ENCODE measurements around the gene C1orf53. TPM values are rescaled to one million over a fixed set of nuclear protein-coding genes. Genes with fewer than 3 reads are reported as not detected.

Gene C1orf53
- total and polyA plus RNA-seq, 2 of the 8 experiments (the other 6 are each of a cell fraction or from before 2014, with no cell fraction given): 0.56 to 1.3 TPM

DNA sequence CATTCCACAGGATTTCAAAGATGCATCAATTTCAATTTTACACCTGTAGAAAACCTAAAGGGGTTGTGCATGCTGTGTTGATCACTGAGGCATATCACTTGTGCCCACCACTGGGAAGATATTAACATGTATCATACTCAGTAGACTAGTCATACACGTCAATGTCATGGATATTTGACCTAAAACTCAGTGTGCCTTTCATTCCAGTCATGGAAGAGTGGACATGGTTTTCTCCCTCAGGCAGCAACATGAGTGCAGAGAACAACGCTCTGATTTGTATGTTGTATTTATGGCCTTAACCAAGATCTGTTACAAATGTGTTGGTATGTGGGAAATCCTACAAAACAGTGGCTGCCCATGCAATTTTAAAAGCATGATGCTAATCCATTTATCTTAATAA lies 6.1 kb upstream of the C1orf53 start:
- Histone ChIP-seq H3K4me3 (ENCODE audit: extremely low read depth in 1 of 4, insufficient read depth in 2 of 4, low read depth in 3 of 4, low read length in 4 of 4) (no peak overlapping the region), H3K18ac (ENCODE audit: extremely low read depth, low read length) (no peak overlapping the region), H4K8ac (ENCODE audit: extremely low read depth, insufficient read depth, low read length) (no peak overlapping the region), H4K20me1 (replicated peaks in 1 of 2; ENCODE audit: control insufficient read depth in 1 of 2, insufficient read depth in 2 of 2, low read length in 2 of 2) (no peaks in the 10 kb centered on the region), H2AK5ac (ENCODE audit: low read depth, low read length) (no peak overlapping the region), H3K23me2 (ENCODE audit: low read depth, low read length) (no peaks in the 10 kb centered on the region), H2BK5ac (ENCODE audit: low read depth, low read length) (no peak overlapping the region), H3K27ac (ENCODE audit: low read depth, low read length) (no peak overlapping the region), H3K27me3 (replicated peaks in 1 of 4; ENCODE audit: control insufficient read depth in 3 of 4, extremely low read depth in 1 of 4, insufficient read depth in 3 of 4, low read length in 3 of 4) (peaks cover 0 to 2% (median 0%) of the 10 kb centered on the region in 4 experiments; a peak in 1 of 7 replicates), H2BK12ac (ENCODE audit: low read depth, low read length) (no peak overlapping the region), H2AFZ (ENCODE audit: low read length) (no peak overlapping the region), H3K56ac (replicated peaks; ENCODE audit: insufficient read length, low read depth, low read length) (no peak overlapping the region), H2BK20ac (ENCODE audit: low read length) (no peak overlapping the region), H3K4me1 (replicated peaks in 1 of 4; ENCODE audit: control insufficient read depth in 3 of 4, insufficient read depth in 4 of 4, low read length in 3 of 4) (peaks cover 0 to 4% (median 0%) of the 10 kb centered on the region in 4 experiments; a peak in 1 of 7 replicates), H2BK120ac (replicated peaks; ENCODE audit: low read depth, low read length) (no peak overlapping the region), H3K23ac (ENCODE audit: insufficient read length) (no peak overlapping the region), H3K36me3 (ENCODE audit: control insufficient read depth in 2 of 4, insufficient read depth in 4 of 4, low read length in 3 of 4) (no peaks in the 10 kb centered on the region), H3K4me2 (ENCODE audit: insufficient read depth in 1 of 2, low read depth in 2 of 2, low read length in 2 of 2) (no peak overlapping the region), H3K9me3 (ENCODE audit: insufficient read depth in 2 of 2, low read depth in 1 of 2, low read length in 1 of 2) (no peaks in the 10 kb centered on the region), H3K9ac (replicated peaks in 1 of 4; ENCODE audit: extremely low read depth in 1 of 4, low read depth in 3 of 4, low read length in 3 of 4) (no peak overlapping the region), H3K79me2 (ENCODE audit: control insufficient read depth in 1 of 2, insufficient read depth in 2 of 2, low read length in 2 of 2) (no peaks in the 10 kb centered on the region), H4K5ac (ENCODE audit: insufficient read length, low read depth, low read length) (no peak overlapping the region), H3K14ac (ENCODE audit: insufficient read length) (no peak overlapping the region), H4K91ac (replicated peaks; ENCODE audit: insufficient read length, low read length) (no peak overlapping the region), H2BK15ac (ENCODE audit: low read length) (no peak overlapping the region), H3K4ac (replicated peaks; ENCODE audit: insufficient read length, low read depth, low read length) (no peak overlapping the region), H3K79me1 (ENCODE audit: low read depth, low read length) (no peaks in the 10 kb centered on the region)
- ChIA-PET CTCF (ENCODE audit: partially characterized antibody) (interaction anchor here (1.3 kb wide), 1 partner anchor 12 kb away, joined by 3 read pairs; no protein-coding TSS in a partner anchor), POLR2A (ENCODE audit: partially characterized antibody) (no interaction called here)
- WGBS, 2 experiments (ENCODE audit: extremely low coverage in 1 of 2, insufficient coverage in 1 of 2, insufficient read length in 1 of 2, insufficient replicate concordance in 2 of 2, low coverage in 1 of 2, low lambda C conversion rate in 2 of 2, missing lambda C conversion rate in 1 of 2): 90% methylated on average over 2 of the region's 2 CpGs; no CpG with 5 or more reads in 1 of the 2 experiments
- DNase-seq (ENCODE audit: low read depth in 1 of 2, low spot score in 2 of 2) (no peak), FAIRE-seq (no peak)
- TF ChIP-seq GTF2F1 (IDR thresholded peaks at IDR 0.05; ENCODE audit: borderline replicate concordance, low read depth, low read length): no peak
- TF ChIP-seq ZNF274 (IDR thresholded peaks at IDR 0.05; ENCODE audit: borderline replicate concordance, extremely low read depth, low read length): no peak
- TF ChIP-seq POU5F1 (IDR thresholded peaks at IDR 0.05; ENCODE audit: low read depth, low read length): no peak
- TF ChIP-seq, protein P1, sequence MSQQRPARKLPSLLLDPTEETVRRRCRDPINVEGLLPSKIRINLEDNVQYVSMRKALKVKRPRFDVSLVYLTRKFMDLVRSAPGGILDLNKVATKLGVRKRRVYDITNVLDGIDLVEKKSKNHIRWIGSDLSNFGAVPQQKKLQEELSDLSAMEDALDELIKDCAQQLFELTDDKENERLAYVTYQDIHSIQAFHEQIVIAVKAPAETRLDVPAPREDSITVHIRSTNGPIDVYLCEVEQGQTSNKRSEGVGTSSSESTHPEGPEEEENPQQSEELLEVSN (IDR thresholded peaks at IDR 0.05): no peak
- no peak for TF ChIP-seq GABPA (IDR thresholded peaks at IDR 0.05; ENCODE audit: borderline replicate concordance, insufficient read depth, low read length)
- TF ChIP-seq JUN (IDR thresholded peaks at IDR 0.05; ENCODE audit: low read depth, low read length): no peak
